ENCODE measurements around the gene RELN.

GRCh38 chr7:103991406-103991805 lies 1.9 kb upstream of the RELN start:
- TF ChIP-seq POLR2AphosphoS5 (IDR thresholded peaks at IDR 0.05; ENCODE audit: low read depth, low read length) (no peak), POLR2A (IDR thresholded peaks at IDR 0.05; ENCODE audit: low read depth, low read length) (no peak), POU2F2 (IDR thresholded peaks at IDR 0.05; ENCODE audit: low read depth, low read length) (no peak), TAF1 (IDR thresholded peaks at IDR 0.05; ENCODE audit: low read depth, low read length) (no peak), PAX5 (IDR thresholded peaks at IDR 0.05; ENCODE audit: insufficient read depth, low read length, severe bottlenecking) (no peak), SPI1 (IDR thresholded peaks at IDR 0.05; ENCODE audit: low read depth, low read length) (no peak)
